ENCODE data around the gene VPS13D. TPM values are rescaled to one million over a fixed set of nuclear protein-coding genes. Genes with fewer than 3 reads are reported as not detected.

Gene VPS13D
- total RNA-seq, 1 donor from 2014 or later = 28.3 TPM

DNA sequence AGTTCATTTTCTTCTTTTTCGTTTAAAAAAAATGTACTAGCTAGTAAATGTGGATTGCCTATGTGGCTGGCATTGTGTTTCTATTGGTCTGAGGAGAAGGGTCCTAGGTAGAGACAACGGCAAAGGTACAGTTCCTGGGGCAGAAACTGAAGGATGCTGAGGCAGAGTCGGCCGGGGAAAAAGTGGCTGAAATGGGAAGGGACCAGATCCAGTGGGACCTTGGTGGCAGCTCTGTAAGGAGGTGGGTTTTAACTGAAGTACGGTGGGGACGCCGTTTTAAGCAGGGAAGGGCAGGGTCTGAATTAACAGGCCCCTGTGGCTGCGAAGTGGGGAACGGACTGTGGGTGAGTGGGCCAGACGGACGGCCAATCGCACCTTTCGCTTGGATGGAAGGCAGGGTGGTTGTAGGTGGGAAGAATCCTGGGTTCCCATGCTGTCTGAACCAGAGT is 420 bp upstream of the VPS13D start:
- intact Hi-C loops (cut with DNase I) = no loop called here
- H3K4me1 ChIP-seq = peaks cover 4 to 10% of the 10 kb centered on the region in 2 donors
- peaks cover 0 to 1% of the 10 kb centered on the region in 2 donors for H3K36me3 ChIP-seq
- H3K27ac ChIP-seq = no peak overlapping the region
- no peaks in the 10 kb centered on the region for H3K27me3 ChIP-seq
- H3K4me3 ChIP-seq = peak overlapping the region; percentile 95 to 99
- H3K9me3 ChIP-seq = no peaks in the 10 kb centered on the region
- DNase-seq (ENCODE audit: low spot score in 2 of 2) = no peak
- no peak for TF ChIP-seq CTCF (IDR thresholded peaks at IDR 0.05)

DNA sequence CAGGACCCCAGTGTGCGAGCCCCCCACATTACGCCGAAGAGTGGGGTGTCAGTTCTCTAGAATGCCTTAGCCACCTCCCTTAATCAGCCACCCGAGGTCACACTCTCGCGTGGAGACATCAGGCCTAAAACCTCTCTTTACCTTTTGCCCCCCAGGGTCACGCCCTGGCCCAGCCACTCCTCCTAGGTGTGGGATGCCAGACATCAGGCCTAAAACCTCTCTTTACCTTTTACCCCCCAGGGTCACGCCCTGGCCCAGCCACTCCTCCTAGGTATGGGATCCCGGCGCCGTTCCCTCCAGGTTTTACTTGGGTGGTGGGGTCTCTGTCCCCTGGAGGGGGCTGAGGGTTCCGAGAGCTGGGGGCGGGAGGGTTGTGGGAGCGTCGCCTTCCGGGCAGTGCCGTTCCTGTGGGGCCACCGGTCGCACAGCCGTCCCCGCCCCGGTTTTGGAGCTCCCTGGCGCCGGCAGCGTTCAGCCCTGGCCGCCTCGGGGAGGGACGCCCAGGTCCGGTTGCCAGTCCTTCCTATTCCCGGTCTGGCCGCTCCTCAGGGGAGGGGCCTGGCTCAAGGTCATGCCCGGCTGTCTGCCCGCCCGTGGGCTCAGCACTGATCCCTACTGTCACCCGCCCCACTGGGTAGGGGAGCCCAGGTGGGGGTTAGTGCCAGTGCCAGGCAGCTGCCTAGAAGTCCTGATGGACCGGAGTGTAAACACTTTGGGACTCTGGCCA is 882 bp downstream of the VPS13D start:
- DNase-seq (ENCODE audit: low spot score in 2 of 2) = peak in 1 of 2 donors; percentile 77
- no peaks in the 10 kb centered on the region for H3K27me3 ChIP-seq
- peak overlapping the region; percentile 95 to 99 for H3K4me3 ChIP-seq
- intact Hi-C loops (cut with DNase I) = loop anchor here (5.0 kb wide), 1 partner anchor 427 kb away; no protein-coding TSS in a partner anchor
- H3K4me1 ChIP-seq = peaks cover 4 to 10% of the 10 kb centered on the region in 2 donors
- no peaks in the 10 kb centered on the region for H3K9me3 ChIP-seq
- H3K36me3 ChIP-seq = peaks cover 0 to 10% of the 10 kb centered on the region in 2 donors
- peak overlapping the region; percentile 80 to 89 for H3K27ac ChIP-seq
- no peak for TF ChIP-seq CTCF (IDR thresholded peaks at IDR 0.05)

DNA sequence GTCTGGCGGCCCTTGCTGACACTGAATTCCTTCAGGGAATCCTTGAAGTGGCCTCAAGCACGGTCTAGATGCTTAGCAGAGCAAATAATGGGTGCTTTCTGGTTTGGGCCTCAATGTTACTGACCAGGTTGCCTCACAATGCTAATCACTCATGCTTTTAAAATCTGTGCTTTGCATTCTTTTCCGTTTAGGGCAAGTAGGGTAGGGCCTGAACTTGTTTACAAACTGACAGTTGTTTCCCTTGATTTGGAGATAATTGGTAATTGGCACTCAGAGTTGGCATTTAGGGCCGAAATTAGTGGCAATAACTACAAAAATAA is 1.4 kb downstream of the VPS13D start:
- Histone ChIP-seq H3K27me3 (no peaks in the 10 kb centered on the region), H3K9me3 (no peaks in the 10 kb centered on the region), H3K27ac (peak overlapping the region; percentile 80 to 89), H3K36me3 (peaks cover 0 to 10% of the 10 kb centered on the region in 2 donors), H3K4me1 (peaks cover 4 to 10% of the 10 kb centered on the region in 2 donors), H3K4me3 (peak overlapping the region; percentile 95 to 99)
- intact Hi-C loops (cut with DNase I) = loop anchor here (5.0 kb wide), 1 partner anchor 426 kb away; no protein-coding TSS in a partner anchor
- no peak for DNase-seq (ENCODE audit: low spot score in 2 of 2)
- no peak for TF ChIP-seq CTCF (IDR thresholded peaks at IDR 0.05)

GRCh38 chr1:12232221-12232620 is 2.4 kb downstream of the VPS13D start:
- DNase-seq (ENCODE audit: low spot score in 2 of 2) = no peak
- no peak for TF ChIP-seq CTCF (IDR thresholded peaks at IDR 0.05)
- H3K4me3 ChIP-seq = no peak overlapping the region
- peaks cover 4 to 10% of the 10 kb centered on the region in 2 donors for H3K4me1 ChIP-seq
- H3K27me3 ChIP-seq = no peaks in the 10 kb centered on the region
- peaks cover 0 to 17% of the 10 kb centered on the region in 2 donors for H3K36me3 ChIP-seq
- H3K9me3 ChIP-seq = no peaks in the 10 kb centered on the region
- intact Hi-C loops (cut with DNase I) = loop anchor here (5.0 kb wide), 1 partner anchor 425 kb away; no protein-coding TSS in a partner anchor
- H3K27ac ChIP-seq = no peak overlapping the region

GRCh38 chr1:12244078-12244477 is 14.2 kb downstream of the VPS13D start:
- peaks cover 46 to 71% of the 10 kb centered on the region in 2 donors for H3K36me3 ChIP-seq
- H3K4me3 ChIP-seq = no peak overlapping the region

More at GRCh38 chr1:12244078-12244477, 14.2 kb downstream of the VPS13D start:
- DNase-seq (ENCODE audit: low spot score in 2 of 2) = no peak
- TF ChIP-seq CTCF (IDR thresholded peaks at IDR 0.05) = peak in 1 of 3 experiments; percentile 6
- Histone ChIP-seq H3K27ac (no peak overlapping the region), H3K4me1 (no peaks in the 10 kb centered on the region), H3K9me3 (no peaks in the 10 kb centered on the region), H3K27me3 (no peaks in the 10 kb centered on the region)
- intact Hi-C loops (cut with DNase I) = no loop called here
